ENCODE data around the gene ACP5. TPM values are rescaled to one million over a fixed set of nuclear protein-coding genes. Genes with fewer than 3 reads are reported as not detected.

ACP5 gene
- polyA plus RNA-seq, 1 donor from 2014 or later, result not detected

- TF ChIP-seq TAF1 (IDR thresholded peaks at IDR 0.05; ENCODE audit: low read depth) (no peak), SMC3 (conservative IDR thresholded peaks at IDR 0.05; ENCODE audit: poor library complexity) (no peak), POLR2AphosphoS5 (IDR thresholded peaks at IDR 0.05) (no peak), MXI1 (conservative IDR thresholded peaks at IDR 0.05; ENCODE audit: poor library complexity, severe bottlenecking) (no peak), REST (IDR thresholded peaks at IDR 0.05; ENCODE audit: borderline replicate concordance) (no peak), RAD21 (conservative IDR thresholded peaks at IDR 0.05) (no peak), EP300 (conservative IDR thresholded peaks at IDR 0.05; ENCODE audit: poor library complexity, severe bottlenecking) (no peak), EZH2 (IDR thresholded peaks at IDR 0.05; ENCODE audit: borderline replicate concordance, insufficient read depth, low read length, poor library complexity, severe bottlenecking) (no peak), CTCF (IDR thresholded peaks at IDR 0.05; ENCODE audit: poor library complexity, severe bottlenecking) (no peak)
- Histone ChIP-seq H3K4me2 (ENCODE audit: low read length) (peak overlapping the region; percentile 79), H3K36me3 (ENCODE audit: insufficient read depth, low read length) (peaks cover 10% of the 10 kb centered on the region), H4K20me1 (ENCODE audit: insufficient read depth) (no peaks in the 10 kb centered on the region), H3K9me3 (ENCODE audit: low read length) (no peaks in the 10 kb centered on the region), H2AFZ (ENCODE audit: low read depth, low read length) (no peak overlapping the region), H3K79me2 (replicated peaks; ENCODE audit: insufficient read depth, low read length) (peaks cover 59% of the 10 kb centered on the region), H3K4me3 (ENCODE audit: low read length) (peak overlapping the region; percentile 94), H3F3A (ENCODE audit: insufficient read depth, low read length, poor library complexity, severe bottlenecking) (no peaks in the 10 kb centered on the region), H3K9ac (ENCODE audit: low read length) (peak overlapping the region; percentile 100), H3K27ac (ENCODE audit: low read length) (peak overlapping the region; percentile 99), H3K27me3 (ENCODE audit: insufficient read depth, low read depth, low read length) (no peaks in the 10 kb centered on the region), H3K9me2 (ENCODE audit: insufficient read depth, low read length) (no peaks in the 10 kb centered on the region)
These were observed 21.3 kb upstream of the ACP5 start for GRCh38 chr19:11598746-11599145.

GRCh38 chr19:11598103-11598483 lies 20.6 kb upstream of the ACP5 start:
- Histone ChIP-seq H3K4me3 (ENCODE audit: low read length) (peak overlapping the region; percentile 94), H3K27me3 (ENCODE audit: insufficient read depth, low read depth, low read length) (no peaks in the 10 kb centered on the region), H3K4me2 (ENCODE audit: low read length) (peak overlapping the region; percentile 79), H3K9me2 (ENCODE audit: insufficient read depth, low read length) (no peaks in the 10 kb centered on the region), H3K9me3 (ENCODE audit: low read length) (no peaks in the 10 kb centered on the region), H3K36me3 (ENCODE audit: insufficient read depth, low read length) (peaks cover 9% of the 10 kb centered on the region), H4K20me1 (ENCODE audit: insufficient read depth) (no peaks in the 10 kb centered on the region), H2AFZ (ENCODE audit: low read depth, low read length) (peak overlapping the region; percentile 76), H3K79me2 (replicated peaks; ENCODE audit: insufficient read depth, low read length) (peaks cover 52% of the 10 kb centered on the region), H3F3A (ENCODE audit: insufficient read depth, low read length, poor library complexity, severe bottlenecking) (no peaks in the 10 kb centered on the region), H3K27ac (ENCODE audit: low read length) (peak overlapping the region; percentile 99), H3K9ac (ENCODE audit: low read length) (peak overlapping the region; percentile 100)
- TF ChIP-seq MXI1 (conservative IDR thresholded peaks at IDR 0.05; ENCODE audit: poor library complexity, severe bottlenecking) (no peak), EZH2 (IDR thresholded peaks at IDR 0.05; ENCODE audit: borderline replicate concordance, insufficient read depth, low read length, poor library complexity, severe bottlenecking) (no peak), TAF1 (IDR thresholded peaks at IDR 0.05; ENCODE audit: low read depth) (no peak), SMC3 (conservative IDR thresholded peaks at IDR 0.05; ENCODE audit: poor library complexity) (no peak), REST (IDR thresholded peaks at IDR 0.05; ENCODE audit: borderline replicate concordance) (no peak), POLR2AphosphoS5 (IDR thresholded peaks at IDR 0.05) (no peak), CTCF (IDR thresholded peaks at IDR 0.05; ENCODE audit: poor library complexity, severe bottlenecking) (no peak), EP300 (conservative IDR thresholded peaks at IDR 0.05; ENCODE audit: poor library complexity, severe bottlenecking) (no peak), RAD21 (conservative IDR thresholded peaks at IDR 0.05) (no peak)
